SK-N-MC (cell line): ENCODE data around the gene PYM1.

Experiments
- EZH2 ChIP-seq: fragments of 200-600 bp; sonication (generic); IDR thresholded peaks from one replicate; pipeline ENCODE4 v1.6.1; 2017; ENCODE audit warnings: antibody characterized with exemption
- FOXP2 ChIP-seq: optimal IDR thresholded peaks from 2 replicates; pipeline ENCODE3; 2011; ENCODE audit warnings: mild to moderate bottlenecking, moderate library complexity; ENCODE audit not compliant: insufficient read depth; ENCODE audit errors: extremely low read length, control extremely low read depth
- POLR2AphosphoS5 ChIP-seq: IDR thresholded peaks from 2 replicates; pipeline ENCODE4 v1.6.1; 2012; ENCODE audit warnings: mild to moderate bottlenecking, low read depth, low read length, borderline replicate concordance

DNA sequence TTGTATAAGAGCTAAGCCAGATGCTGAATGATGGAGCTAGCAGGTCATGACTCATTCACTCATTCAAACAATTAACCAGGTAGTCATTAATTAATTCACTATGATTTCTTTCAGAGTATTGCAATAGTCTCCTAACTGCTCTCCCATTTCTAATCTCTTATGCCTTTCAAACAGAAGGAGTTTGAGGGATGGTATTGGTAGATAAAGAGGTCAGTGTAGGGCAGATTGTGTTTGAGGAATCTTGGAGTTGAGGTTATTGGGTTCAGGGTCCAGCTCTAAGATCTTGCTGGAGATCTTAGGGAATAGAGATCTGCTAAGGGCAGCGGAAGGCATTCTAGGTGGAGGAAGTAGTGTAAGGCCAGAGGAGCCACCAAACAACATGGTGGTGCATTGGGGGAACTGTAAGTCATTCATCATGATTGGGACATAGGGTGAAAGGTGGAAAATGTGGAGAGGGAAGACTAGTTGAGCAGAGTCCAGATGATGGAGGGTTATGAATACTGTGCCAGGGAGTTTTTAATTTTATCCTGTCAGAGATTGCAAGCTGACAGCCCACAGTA is 15.0 kb upstream of the PYM1 start:
- TF ChIP-seq POLR2AphosphoS5 (no peak), EZH2 (no peak), FOXP2 (no peak)
